GM18870 (cell line): Measurements from ENCODE around the gene TENM4.
A peak's percentile ranks its signal among the peaks of the same experiment; 100 is the strongest.
"Not testable (repeated sequence)": the region's sequence is repeated elsewhere in the genome, so short reads cannot be mapped to it uniquely, and the experiment has no call there.

Experiments
- ATAC-seq: cut with Tn5 transposase; IDR thresholded peaks from one replicate; pipeline ENCODE4 v1.9.1; 2021; ENCODE audit warnings: moderate library complexity; ENCODE audit not compliant: unreplicated experiment

The TENM4 gene

DNA sequence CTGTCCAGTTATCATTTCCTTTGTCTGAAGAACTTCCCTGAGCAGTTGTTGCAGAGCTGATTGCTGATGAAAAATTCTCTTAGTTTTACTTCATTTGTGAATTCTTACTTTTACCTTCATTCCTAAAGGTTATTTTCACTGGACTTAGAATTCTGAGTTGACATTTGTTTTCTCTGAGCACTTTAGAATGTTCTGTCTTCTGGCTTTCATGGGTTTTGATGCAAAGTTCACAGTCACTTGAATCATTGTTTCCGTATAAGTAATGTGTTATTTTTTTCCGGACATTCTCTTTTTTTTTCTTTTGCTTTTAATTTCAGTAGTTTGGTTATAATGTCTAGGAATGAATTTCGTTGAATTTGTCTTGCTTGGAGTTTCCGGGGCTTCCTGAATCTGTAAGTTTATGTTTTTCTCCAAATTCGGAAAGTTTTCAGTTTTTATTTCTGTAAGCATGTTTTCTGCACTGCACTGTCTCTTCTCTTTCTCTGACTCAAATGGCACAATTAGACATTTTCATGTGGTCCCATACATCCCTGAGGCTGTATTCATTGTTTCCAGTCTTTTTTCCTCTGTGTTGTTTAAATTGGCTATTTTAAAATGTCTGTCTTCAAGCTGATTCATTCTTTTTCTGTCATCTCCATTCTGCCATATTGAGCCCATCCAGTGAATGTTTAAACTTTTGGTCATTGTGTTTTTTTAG lies 797.7 kb downstream of the TENM4 start:
- no peak for ATAC-seq

DNA sequence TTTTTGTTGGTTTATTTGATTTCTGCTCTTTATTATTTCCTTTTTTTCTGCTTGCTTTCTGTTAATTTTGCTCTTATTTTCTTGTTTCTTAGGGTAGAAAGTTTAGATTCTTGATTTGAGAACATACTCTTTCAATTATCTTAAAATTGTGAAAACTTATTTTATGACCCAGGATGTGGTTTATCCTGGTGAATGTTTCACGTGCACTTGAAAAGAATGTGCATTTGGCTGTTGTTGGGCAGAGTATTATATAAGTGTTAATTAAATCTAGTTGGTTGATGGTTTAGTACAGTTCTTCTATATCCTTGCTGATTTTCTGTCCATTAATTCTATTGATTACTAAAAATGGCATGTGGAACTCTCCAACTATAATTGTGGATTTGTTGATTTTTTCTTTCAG lies 799.3 kb downstream of the TENM4 start:
- no peak for ATAC-seq

DNA sequence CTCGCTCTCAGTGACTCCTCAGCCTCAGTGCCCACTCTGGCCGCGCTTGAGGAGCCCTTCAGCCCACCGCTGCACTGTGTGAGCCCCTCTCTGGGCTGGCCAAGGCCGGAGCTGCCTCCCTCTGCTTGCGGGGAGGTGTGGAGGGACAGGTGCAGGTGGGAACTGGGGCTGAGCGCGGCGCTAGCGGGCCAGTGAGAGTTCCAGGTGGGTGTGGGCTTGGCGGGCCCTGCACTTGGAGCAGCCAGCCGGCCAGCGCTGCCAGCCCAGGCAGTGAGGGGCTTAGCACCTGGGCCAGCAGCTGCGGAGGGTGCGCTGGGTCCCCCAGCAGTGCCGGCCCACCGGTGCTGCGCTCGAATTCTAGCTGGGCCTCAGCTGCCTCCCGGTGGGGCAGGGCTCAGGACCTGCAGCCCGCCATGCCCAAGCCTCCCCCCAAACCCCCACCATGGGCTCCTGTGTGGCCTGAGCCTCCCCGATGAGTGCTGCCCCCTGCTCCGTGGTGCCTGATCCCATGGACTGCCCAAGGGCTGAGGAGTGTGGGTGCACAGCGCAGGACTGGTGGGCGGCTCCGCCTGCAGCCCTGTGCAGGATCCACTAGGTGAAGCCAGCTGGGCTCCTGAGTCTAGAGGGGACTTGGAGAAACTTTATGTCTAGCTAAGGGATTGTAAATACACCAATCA lies 802.0 kb downstream of the TENM4 start:
- no peak for ATAC-seq

DNA sequence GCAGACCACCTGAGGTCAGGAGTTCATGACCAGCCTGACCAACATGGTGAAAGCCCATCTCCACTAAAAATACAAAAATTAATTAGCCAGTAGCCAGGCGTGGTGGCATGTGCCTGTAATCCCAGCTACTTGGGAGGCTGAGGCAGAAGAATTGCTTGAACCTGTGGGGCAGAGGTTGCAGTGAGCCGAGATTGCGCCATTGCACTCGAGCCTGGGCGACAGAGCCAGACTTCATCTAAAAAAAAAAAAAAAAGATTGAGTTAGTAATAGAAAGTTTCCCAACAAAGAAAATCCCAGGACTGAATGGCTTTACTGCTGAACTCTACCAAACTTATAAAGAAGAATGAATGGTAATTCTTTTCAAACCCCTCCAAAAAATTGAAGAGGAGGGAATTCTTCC lies 803.3 kb downstream of the TENM4 start:
- not testable (repeated sequence) for ATAC-seq

DNA sequence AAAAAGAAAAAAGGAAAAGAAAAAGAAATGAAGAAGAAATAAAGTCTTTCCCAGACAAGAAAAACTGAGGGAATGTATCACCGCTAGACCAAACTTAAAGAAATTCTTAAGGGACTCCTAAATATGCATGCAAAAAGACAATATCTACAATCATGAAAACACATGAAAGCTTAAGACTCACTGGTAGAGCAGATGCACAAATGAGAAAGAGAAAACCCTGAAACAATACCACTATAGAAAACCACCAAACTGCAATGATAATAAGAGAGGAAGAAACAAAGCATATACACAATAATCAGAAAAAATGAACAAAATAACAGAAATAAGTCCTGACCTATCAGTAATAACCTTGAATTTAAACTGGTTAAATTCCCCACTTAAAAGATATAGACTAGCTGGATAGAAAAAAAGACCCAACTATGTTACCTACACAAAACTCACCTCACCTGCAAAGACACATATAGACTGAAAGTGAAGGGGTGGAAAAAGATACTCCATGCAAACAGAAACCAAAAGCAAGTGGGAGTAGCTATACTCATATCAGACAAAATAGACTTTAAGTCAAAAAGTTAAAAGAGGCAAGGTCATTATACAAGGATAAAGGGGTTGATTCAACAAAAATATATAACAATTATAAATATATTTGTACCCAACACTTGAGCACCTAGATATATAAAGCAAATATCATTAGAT lies 804.9 kb downstream of the TENM4 start:
- peak; percentile 67 for ATAC-seq

DNA sequence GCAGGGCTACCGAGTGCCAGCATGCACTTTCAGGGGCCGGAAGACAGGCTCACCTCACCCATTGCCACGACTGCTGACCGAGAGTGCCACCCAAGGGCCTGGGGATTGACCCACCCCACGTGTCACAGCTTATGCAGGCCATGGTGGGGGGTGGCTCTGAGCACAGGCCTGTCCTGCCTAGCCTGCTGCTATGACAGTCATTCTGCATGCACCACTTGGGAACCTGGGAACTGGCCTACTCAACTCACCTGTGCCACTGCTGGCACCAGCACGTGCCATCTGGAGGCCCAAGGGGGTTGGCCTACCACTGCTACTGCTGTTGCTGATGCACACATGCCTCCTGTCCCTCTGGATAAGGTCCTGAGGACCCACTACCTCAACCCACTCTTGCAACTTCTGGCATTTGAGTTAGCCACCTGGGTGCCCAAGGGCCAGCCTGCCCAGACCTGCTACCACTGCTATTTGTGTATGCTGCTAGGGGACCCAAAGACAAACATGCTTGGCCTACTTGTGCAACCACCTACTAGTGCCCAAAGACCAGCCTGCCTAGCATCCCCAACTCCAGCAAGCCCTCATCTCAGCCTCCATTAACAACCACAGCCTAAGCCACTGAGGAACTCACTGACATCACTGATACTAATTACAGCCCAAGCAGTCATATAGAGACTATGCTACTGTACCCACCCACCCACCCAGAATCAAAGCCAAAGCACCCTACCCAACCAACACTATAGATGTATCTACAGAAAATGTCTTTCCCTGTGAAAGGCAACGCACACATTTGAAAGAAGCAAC lies 807.1 kb downstream of the TENM4 start:
- ATAC-seq: no peak

DNA sequence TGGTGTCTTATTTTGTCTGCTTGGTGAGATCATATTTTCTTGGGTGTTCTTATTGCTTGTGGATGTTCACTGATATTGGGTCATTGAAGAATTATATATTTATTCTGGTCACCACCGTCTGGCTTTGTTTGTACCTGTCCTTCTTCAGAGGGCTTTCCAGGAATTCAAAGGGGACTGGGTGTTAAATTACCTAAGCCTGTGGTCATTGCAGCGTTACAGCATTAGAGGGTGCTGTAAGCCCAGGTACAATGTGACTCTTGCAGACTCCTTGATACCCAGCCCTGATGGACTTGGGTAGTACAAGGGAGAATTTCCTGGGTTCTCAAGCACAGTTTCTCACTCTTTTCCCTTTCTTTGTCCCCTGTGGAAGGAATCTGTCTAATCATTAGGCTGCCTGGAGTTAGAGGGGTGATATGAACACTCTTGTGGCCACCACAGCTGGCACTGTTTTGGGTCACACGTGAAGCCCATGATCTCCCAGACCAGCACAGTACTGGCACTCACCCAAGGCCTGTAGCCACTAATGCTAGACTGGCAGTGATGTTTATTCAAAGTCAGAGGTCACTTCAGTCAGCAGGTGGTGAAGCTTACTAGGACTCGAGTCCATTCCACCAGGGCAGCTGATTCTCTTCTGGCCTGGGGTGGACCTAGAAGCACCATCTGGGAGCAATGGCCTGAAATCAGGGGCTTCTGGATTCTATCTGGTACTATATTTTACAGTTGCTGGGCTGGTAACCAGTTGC lies 810.1 kb downstream of the TENM4 start:
- no peak for ATAC-seq

DNA sequence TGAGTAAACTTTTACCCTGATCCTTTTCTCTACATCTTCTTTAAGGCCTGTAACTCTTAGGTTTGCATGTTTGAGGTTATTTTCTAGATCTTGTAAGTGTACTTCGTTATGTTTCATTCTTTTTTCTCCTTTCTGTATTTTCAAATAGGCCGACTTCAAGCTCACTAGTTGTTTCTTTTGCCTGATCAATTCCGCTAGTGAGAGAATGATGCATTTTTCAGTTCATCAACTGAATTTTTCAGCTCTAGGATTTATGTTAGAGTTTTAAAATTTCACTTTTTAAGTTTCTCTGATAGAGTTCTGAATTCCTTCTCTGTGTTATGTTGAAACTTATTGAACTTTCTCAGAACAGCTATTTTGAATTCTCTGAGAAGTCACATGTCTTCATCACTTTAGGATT lies 810.7 kb downstream of the TENM4 start:
- ATAC-seq: no peak

DNA sequence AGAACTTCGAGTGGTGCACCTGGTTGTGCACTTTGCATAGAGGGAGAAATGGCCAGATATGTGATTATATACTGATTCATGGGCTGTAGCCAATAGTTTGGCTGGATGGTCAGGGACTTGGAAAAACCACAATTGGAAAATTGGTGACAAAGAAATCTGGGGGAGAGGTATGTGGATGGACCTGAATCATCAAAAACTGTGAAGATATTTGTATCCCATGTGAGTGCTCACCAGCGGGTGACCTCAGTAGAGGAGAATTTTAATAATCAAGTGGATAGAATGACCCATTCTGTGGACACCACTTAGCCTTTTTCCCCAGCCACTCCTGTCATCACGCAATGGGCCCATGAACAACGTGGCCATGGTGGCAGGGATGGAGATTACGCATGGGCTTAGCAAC lies 818.2 kb downstream of the TENM4 start:
- ATAC-seq: no peak

DNA sequence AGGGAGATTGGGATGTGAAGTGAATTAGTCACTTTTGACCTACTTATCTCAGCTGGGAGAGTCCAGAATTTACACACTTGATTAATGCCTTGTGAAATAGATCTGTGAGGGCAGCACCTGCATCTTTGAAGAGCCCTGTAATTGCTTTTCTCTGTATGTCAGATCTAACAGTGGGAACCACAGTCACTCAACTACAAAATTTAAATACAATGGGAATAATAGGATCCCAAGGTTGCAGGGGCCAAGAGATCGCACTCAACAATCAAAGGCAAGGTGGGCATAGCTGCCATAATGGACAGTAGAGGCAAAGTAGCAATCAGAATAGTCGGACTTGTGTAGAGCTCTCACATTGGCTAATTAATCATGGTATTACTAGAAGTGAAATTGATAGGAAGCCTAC lies 820.7 kb downstream of the TENM4 start:
- no peak for ATAC-seq

DNA sequence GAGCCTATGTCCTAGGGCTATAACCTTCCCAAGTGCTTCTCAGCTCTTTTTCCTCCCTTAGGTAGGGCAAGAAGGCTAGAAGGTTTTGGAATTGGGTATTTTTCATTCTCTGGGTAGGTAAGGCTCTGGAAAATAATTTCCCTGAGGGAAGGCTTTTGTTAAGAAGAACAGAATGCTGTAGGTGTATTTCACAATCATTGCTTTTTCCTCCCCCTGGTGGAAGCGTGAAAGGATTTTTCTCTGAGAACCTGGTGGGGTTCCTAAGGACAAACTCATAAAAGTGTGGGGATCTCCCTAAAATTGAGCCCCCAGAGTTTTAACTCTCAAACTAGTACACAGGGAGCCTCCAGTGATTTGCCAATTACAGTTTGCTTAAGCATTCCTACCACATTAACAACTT lies 825.1 kb downstream of the TENM4 start:
- no peak for ATAC-seq

DNA sequence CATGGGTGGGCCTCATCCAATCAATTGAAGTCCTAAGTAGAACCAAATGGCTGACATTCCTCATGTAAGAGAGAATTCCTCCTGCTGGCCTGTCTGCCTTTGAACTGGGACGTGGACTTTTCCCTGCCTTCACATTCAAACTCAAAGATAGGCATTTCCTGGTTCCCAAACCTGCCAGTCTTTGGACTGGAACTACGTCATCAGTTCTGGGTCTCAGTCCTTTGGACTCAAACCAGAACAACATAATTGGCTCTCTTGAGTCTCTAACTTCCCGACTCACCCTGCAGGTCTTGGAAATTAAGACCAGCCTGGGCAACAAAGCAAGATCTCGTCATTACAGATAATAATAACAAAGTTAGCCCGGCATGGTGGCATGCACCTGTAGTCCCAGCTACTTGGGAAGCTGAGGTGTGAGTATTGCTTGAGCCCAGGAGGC lies 827.4 kb downstream of the TENM4 start:
- no peak for ATAC-seq

DNA sequence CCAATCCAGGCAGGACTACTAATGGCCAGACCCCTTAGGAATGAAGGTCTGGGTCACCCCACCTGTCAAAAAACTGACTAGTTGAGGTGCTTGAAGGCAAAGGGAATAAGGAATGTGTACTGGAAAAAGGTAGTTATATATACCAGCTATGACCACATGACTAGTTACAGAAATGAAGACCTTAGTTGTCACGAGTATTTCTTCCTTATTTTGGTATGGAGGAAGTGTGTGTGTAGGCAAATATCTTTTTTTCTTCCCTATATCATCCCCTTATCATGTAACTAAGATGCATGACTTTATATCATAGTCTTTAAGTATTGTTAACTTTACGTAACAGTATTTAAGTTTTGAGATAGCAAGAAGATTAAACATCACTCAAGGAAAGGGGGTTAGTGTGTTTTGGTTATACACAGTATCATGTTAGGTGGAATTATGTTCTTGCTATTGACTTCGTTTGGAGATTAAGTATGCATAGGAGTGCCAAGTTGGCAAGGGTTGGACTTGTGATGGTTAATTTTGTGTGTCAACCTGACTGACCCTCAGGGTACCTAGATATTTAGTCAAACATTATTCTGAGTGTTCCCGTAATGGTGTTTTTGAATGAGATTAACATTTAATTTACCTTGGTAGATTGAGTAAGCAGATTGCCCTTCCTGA lies 828.0 kb downstream of the TENM4 start:
- ATAC-seq: no peak

DNA sequence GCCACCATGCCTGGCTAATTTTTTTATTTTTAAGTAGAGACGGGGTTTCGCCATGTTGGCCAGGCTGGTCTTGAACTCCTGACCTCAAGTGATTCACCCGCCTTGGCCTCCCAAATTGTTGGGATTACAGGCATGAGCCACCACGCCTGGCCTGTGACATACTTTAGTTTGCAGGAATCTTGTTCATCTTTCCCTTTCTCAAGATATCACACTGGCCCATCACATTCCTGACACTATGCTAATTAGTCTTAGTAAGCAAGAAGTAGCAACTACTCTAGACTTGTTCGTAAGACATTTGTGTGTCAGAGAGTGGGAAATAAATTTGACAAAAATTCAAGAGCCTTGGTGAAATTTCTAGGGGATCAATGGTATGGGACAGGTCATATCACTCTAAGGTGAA lies 831.5 kb downstream of the TENM4 start:
- not testable (repeated sequence) for ATAC-seq

DNA sequence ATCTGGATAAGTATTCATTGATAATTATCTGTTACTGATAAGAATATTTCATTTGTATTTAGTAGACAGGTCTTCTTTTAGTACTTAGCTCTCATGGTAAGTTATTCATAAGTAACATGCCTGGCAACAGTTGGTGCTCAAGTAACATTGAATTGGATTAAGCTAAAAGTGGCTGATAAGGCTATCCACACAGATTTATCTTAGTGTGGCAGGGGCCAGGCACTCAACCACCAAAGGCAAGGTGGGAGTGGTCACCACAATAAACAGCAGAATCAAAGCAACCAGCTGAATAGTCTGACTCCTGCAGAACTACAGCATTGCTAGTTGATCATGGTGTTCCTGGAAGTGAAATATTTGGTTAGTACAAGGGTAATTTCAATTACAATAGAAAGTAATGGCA lies 833.1 kb downstream of the TENM4 start:
- no peak for ATAC-seq

DNA sequence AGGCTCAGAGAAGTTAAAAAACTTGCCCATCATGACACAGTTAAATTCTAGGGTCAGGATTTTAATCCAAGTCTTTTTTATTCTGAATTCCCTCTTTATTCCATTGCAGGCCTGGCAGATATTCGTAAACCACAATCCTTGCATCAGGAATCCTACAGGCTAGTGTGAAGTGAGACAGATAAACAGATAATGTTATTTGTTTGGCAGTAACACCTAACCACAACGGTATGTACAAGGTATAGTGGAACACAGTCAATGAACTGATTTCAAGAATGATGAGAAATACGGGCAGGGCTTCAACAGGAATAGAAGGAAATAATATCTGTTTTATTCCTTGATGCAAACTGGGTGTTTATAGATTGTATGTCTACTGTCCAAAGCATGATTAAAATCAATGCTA lies 834.2 kb downstream of the TENM4 start:
- no peak for ATAC-seq

DNA sequence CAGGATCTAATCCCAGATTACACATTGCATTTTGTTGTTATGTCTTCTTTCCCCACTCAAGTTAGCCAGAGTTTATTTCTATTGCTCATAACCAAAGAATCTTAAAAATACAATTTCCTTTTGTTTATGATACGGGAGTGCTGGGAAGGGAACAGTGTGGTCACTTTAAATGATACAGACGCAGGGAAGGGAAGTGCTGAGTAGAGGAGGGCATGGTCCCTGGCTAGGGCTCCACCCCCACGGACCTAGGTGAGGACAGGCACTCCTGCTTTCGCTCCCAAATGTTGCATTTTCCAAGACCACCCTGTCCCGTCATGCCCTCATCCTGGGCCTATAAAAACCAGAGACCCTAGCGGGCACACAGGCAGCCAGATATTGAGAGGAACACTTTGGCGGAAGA lies 835.5 kb downstream of the TENM4 start:
- ATAC-seq: no peak

DNA sequence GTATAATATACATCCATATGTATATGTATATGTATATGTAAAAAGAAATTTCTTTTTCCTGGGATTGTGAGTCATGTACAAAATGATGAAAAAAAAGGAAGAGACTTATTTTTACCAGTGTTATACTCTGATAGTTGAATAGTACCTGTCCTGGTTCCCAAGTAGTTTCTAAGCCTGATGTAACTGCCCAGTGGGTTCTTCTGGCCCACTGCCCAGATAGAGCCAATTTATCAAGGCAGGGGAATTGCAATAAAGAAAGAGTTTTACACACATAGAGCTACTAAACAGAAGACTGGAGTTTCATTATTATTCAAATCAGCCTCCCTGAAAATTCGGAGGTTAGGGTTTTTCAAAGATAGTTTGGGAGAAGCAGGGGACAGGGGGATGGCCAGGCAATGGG lies 837.0 kb downstream of the TENM4 start:
- no peak for ATAC-seq
